ENCODE measurements around the gene GNPNAT1. TPM values are rescaled to one million over a fixed set of nuclear protein-coding genes. Genes with fewer than 3 reads are reported as not detected.

GNPNAT1 gene
- total RNA-seq, result 24.1 and 29.0 TPM in 2 replicates

- peak; percentile 83 to 96 for DNase-seq (ENCODE audit: low read depth in 2 of 2)
Measured at GRCh38 chr14:52791223-52792096, at the start of gene GNPNAT1. GNPNAT1 (minus strand) TSS chr14:52791607; CDS start chr14:52784650, 6,957 bp downstream.

- peak in 1 of 2 donors; percentile 34 for DNase-seq (ENCODE audit: low read depth in 2 of 2)
Measured at GRCh38 chr14:52840877-52841276, 49.5 kb upstream of the GNPNAT1 start.

GRCh38 chr14:52837451-52837850, 46.0 kb upstream of the GNPNAT1 start:
- no peak for DNase-seq (ENCODE audit: low read depth in 2 of 2)

- no peak for DNase-seq (ENCODE audit: low read depth in 2 of 2)
Measured at GRCh38 chr14:52836063-52836462, 44.7 kb upstream of the GNPNAT1 start.

- DNase-seq (ENCODE audit: low read depth in 2 of 2), result peak in 1 of 2 donors; percentile 37
Measured at GRCh38 chr14:52835122-52835903, 43.9 kb upstream of the GNPNAT1 start.

- DNase-seq (ENCODE audit: low read depth in 2 of 2), result peak in 1 of 2 donors; percentile 67
Measured at GRCh38 chr14:52834440-52834842, 43.0 kb upstream of the GNPNAT1 start.

- no peak for DNase-seq (ENCODE audit: low read depth in 2 of 2)
Measured at GRCh38 chr14:52833891-52834290, 42.5 kb upstream of the GNPNAT1 start.

- no peak for DNase-seq (ENCODE audit: low read depth in 2 of 2)
Measured at GRCh38 chr14:52829527-52830185, 38.2 kb upstream of the GNPNAT1 start.

GRCh38 chr14:52827426-52827825, 36.0 kb upstream of the GNPNAT1 start:
- DNase-seq (ENCODE audit: low read depth in 2 of 2), result no peak

GRCh38 chr14:52825085-52825484, 33.7 kb upstream of the GNPNAT1 start:
- peak in 1 of 2 donors; percentile 31 for DNase-seq (ENCODE audit: low read depth in 2 of 2)

GRCh38 chr14:52824462-52824861, 33.1 kb upstream of the GNPNAT1 start:
- DNase-seq (ENCODE audit: low read depth in 2 of 2), result no peak

GRCh38 chr14:52821805-52822250, 30.4 kb upstream of the GNPNAT1 start:
- no peak for DNase-seq (ENCODE audit: low read depth in 2 of 2)

- DNase-seq (ENCODE audit: low read depth in 2 of 2), result no peak
Measured at GRCh38 chr14:52808101-52808500, 16.7 kb upstream of the GNPNAT1 start.

- DNase-seq (ENCODE audit: low read depth in 2 of 2), result no peak
Measured at GRCh38 chr14:52806115-52806514, 14.7 kb upstream of the GNPNAT1 start.

- DNase-seq (ENCODE audit: low read depth in 2 of 2), result peak in 1 of 2 donors; percentile 7
Measured at GRCh38 chr14:52802597-52802996, 11.2 kb upstream of the GNPNAT1 start.

- DNase-seq (ENCODE audit: low read depth in 2 of 2), result peak in 1 of 2 donors; percentile 56
Measured at GRCh38 chr14:52801014-52801712, 9.8 kb upstream of the GNPNAT1 start.

- DNase-seq (ENCODE audit: low read depth in 2 of 2), result no peak
Measured at GRCh38 chr14:52798826-52799225, 7.4 kb upstream of the GNPNAT1 start.

GRCh38 chr14:52797653-52798052, 6.2 kb upstream of the GNPNAT1 start:
- no peak for DNase-seq (ENCODE audit: low read depth in 2 of 2)

GRCh38 chr14:52793061-52793460, 1.7 kb upstream of the GNPNAT1 start:
- DNase-seq (ENCODE audit: low read depth in 2 of 2), result no peak

GRCh38 chr14:52792097-52792415, 649 bp upstream of the GNPNAT1 start:
- DNase-seq (ENCODE audit: low read depth in 2 of 2), result no peak

- DNase-seq (ENCODE audit: low read depth in 2 of 2), result no peak
Measured at GRCh38 chr14:52790756-52791222, 618 bp downstream of the GNPNAT1 start.

Measured in dermis microvascular lymphatic vessel endothelial cell (primary cell).